Measurements from ENCODE around the gene UBC. TPM values are rescaled to one million over a fixed set of nuclear protein-coding genes. Genes with fewer than 3 reads are reported as not detected.

The UBC gene
- total RNA-seq: 1,000 to 10,000 TPM in 1 of 2 donors, 100 to 1,000 TPM in 1; 938 to 1,145 TPM

GRCh38 chr12:124914392-124915238, at the start of gene UBC:
Gene UBC (minus strand): TSS chr12:124914650. CDS start chr12:124913771, 879 bp downstream.
- Histone ChIP-seq H3K4me3 (peak within 1 kb of the TSS; percentile 78 to 86), H3K36me3 (peaks cover 39% of the 10 kb centered on the region), H3K27ac (peak within 1 kb of the TSS; percentile 100), H3K9me3 (no peaks in the 10 kb centered on the region), H3K27me3 (no peaks in the 10 kb centered on the region), H3K4me1 (peaks cover 0 to 72% of the 10 kb centered on the region in 2 donors)
- peak; percentile 96 for DNase-seq (ENCODE audit: low spot score)
- TF ChIP-seq CTCF (IDR thresholded peaks at IDR 0.05): no peak

- Histone ChIP-seq H3K27me3 (no peaks in the 10 kb centered on the region), H3K27ac (no peak overlapping the region), H3K36me3 (peaks cover 53% of the 10 kb centered on the region), H3K9me3 (no peaks in the 10 kb centered on the region), H3K4me3 (no peak overlapping the region), H3K4me1 (no peaks in the 10 kb centered on the region)
- no peak for DNase-seq (ENCODE audit: low spot score)
- no peak for TF ChIP-seq CTCF (IDR thresholded peaks at IDR 0.05)
These were observed 48.8 kb upstream of the UBC start for GRCh38 chr12:124963211-124963610.

GRCh38 chr12:124961055-124961454, 46.6 kb upstream of the UBC start:
- H3K4me3 ChIP-seq: no peak overlapping the region
- no peaks in the 10 kb centered on the region for H3K9me3 ChIP-seq
- no peak for DNase-seq (ENCODE audit: low spot score)
- H3K27ac ChIP-seq: no peak overlapping the region
- H3K27me3 ChIP-seq: no peaks in the 10 kb centered on the region
- H3K4me1 ChIP-seq: no peaks in the 10 kb centered on the region
- TF ChIP-seq CTCF (IDR thresholded peaks at IDR 0.05): no peak
- peaks cover 58% of the 10 kb centered on the region for H3K36me3 ChIP-seq

GRCh38 chr12:124956571-124956970, 42.1 kb upstream of the UBC start:
- TF ChIP-seq CTCF (IDR thresholded peaks at IDR 0.05): no peak

GRCh38 chr12:124954771-124955170, 40.3 kb upstream of the UBC start:
- peaks cover 51% of the 10 kb centered on the region for H3K36me3 ChIP-seq
- no peak for DNase-seq (ENCODE audit: low spot score)

More at GRCh38 chr12:124956571-124956970, 42.1 kb upstream of the UBC start:
- Histone ChIP-seq H3K27ac (no peak overlapping the region), H3K27me3 (no peaks in the 10 kb centered on the region), H3K4me3 (no peak overlapping the region), H3K9me3 (no peaks in the 10 kb centered on the region), H3K4me1 (no peaks in the 10 kb centered on the region), H3K36me3 (peaks cover 47% of the 10 kb centered on the region)
- DNase-seq (ENCODE audit: low spot score): no peak

More at GRCh38 chr12:124954771-124955170, 40.3 kb upstream of the UBC start:
- no peaks in the 10 kb centered on the region for H3K27me3 ChIP-seq
- TF ChIP-seq CTCF (IDR thresholded peaks at IDR 0.05): no peak
- H3K9me3 ChIP-seq: no peaks in the 10 kb centered on the region
- H3K4me3 ChIP-seq: no peak overlapping the region
- no peaks in the 10 kb centered on the region for H3K4me1 ChIP-seq
- no peak overlapping the region for H3K27ac ChIP-seq

Data from right atrium auricular region (tissue), 2 donors.